Activated CD8-positive, alpha-beta memory T cell treated with anti-CD3 and anti-CD28 coated beads for 1 hour (primary cell): ENCODE measurements around the gene S100A6.
"Not testable (repeated sequence)": the region's sequence is repeated elsewhere in the genome, so short reads cannot be mapped to it uniquely, and the experiment has no call there.

ENCODE experiments used
- DNase-seq, 2 donors: peaks; one replicate each; pipeline ENCODE4 v3.0.0-alpha.2; 2020; ENCODE audit warnings: low read depth in 1 of 2; ENCODE audit errors: extremely low read depth in 1 of 2

Gene S100A6

GRCh38 chr1:153532769-153533599, 2.8 kb downstream of the S100A6 start:
- DNase-seq, result peak; percentile 50 to 66

GRCh38 chr1:153532181-153532580, 3.6 kb downstream of the S100A6 start:
- no peak for DNase-seq

DNA sequence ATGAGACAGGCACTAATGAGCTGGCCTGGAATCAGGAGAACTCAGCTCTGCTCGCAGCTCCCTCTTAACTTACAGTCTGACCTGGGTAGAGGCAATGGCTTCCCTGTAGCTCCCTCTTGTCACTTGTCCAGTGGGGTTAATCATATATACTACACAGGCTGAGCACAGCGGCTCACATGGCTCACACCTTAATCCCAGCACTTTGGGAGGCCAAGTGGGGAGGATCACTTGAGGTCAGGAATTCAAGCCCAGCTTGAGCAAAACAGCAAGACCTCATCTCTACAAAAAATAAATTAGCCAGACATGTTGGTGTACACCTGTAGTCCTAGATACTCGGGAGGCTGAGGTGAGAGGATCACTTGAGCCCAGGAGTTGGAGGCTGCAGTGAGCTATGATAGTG, 4.2 kb downstream of the S100A6 start:
- DNase-seq, result no peak

DNA sequence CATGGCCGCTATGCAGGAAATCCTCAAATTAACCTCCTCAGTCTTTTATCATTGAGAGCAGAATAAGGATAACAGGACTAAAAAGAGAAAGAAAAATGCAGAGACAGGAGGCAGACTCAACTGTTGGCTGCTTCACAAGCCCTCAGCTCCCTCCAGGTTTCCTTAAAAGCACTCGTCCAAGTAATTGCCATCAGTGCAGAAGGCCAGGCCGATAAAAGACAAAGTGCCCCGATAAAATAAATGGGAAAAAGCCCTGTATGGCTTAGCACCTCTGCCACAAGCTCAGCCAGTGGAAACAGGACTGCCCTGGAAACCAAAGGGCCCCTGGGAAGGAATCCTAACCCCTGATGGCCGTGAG, 8.1 kb downstream of the S100A6 start:
- no peak for DNase-seq

- no peak for DNase-seq
Observed at GRCh38 chr1:153527023-153527682, 8.6 kb downstream of the S100A6 start.

DNA sequence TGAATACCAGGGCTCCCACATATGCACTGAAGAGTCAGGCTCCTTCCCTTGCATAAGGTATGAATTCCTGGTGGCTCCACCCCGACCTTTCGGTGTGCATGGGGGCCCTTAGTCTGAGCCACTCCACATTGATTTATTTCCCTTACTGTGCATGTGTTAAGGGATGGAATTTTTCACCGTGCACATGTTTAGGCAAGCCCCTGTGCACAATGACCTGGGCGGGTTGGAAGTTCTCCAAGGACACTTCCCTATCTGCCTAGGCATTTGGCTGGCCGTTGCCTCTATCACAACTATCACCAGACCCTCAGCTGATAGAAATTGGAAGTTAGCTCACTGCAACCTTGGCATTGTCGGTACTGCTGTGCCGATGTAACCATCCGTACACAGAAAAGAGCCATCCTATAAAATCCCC, 9.7 kb downstream of the S100A6 start:
- DNase-seq, result no peak

DNA sequence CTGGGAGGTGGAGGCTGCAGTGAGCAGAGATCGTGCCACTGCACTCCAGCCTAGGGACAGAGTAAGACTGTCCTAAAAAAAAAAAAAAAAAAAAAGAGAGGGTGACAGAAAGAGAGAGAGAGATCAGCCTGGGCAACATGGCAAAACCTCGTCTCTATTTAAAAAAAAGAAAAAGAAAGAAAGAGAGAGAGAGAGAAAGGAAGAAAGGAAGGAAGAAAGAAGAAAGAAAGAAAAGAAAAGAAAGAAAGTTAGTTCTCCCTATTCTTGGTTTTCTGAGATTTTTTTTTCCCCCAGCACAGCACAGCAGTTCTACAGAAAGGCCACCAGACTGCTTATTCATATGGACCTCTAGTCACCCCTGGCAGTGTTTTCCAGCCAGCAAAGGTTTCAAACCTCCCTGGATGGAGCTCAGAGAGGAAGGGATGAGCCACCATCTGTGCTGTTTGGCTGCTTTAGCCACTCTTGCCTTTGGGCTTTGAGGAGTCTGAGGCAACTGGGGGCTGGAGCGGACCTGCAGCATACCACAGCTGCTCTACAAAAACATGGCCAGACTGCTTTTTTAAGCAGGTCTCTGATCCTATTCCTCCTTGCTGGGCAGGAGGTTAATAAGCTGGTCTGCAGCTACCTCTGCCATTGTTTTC, 10.6 kb downstream of the S100A6 start:
- no peak for DNase-seq

DNA sequence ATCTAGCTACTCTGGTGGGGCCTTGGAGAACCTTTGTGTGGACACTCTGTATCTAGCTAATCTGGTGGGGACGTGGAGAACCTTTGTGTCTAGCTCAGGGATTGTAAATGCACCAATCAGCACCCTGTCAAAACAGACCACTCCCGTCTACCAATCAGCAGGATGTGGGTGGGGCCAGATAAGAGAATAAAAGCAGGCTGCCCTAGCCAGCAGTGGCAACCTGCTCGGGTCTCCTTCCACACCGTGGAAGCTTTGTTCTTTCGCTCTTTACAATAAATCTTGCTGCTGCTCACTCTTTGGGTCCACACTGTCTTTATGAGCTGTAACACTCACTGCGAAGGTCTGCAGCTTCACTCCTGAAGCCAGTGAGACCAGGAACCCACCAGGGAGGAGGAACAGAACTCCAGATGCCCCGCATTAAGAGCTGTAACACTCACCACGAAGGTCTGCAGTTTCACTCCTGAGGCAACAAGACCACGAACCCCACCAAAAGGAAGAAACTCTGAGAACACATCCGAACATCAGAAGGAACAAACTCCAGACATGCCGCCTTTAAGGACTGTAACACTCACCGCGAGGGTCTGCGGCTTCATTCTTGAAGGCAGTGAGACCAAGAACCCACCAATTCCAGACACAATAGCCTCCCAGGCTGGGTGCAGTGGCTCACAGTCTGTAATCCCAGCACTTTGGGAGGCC, 13.3 kb downstream of the S100A6 start:
- DNase-seq, result not testable (repeated sequence)

GRCh38 chr1:153521808-153522207, 14.0 kb downstream of the S100A6 start:
- DNase-seq, result not testable (repeated sequence)

DNA sequence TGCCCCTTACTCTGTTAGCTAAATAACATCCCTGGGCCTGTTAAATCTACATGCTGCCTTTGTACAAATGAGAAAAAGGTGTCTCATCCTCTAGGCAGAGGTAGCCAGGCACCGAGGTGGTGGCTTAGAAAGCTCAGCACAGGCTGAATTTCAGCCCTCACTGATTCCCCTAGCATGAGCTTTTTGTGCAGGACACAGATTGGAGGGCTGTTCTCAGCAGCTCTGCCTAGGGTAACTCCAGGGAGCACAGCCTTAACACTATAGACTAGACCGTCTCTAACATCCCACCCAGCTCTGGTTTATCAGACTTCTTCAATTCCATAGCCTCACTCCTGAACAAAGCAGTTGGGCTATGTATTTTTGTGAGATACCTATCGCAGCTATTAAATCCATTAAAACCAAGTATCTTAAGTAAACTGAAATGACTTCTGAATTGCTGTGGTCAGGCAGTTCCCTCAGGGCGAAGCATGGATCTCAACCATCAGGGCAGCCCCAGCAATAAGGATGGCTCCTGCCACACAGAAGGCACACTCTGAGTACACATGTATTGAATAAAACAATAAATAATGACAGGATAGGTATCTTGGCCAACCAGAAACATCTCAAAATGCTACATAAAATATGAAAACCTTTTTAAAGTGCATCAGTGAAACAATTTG, 14.8 kb downstream of the S100A6 start:
- DNase-seq, result no peak

DNA sequence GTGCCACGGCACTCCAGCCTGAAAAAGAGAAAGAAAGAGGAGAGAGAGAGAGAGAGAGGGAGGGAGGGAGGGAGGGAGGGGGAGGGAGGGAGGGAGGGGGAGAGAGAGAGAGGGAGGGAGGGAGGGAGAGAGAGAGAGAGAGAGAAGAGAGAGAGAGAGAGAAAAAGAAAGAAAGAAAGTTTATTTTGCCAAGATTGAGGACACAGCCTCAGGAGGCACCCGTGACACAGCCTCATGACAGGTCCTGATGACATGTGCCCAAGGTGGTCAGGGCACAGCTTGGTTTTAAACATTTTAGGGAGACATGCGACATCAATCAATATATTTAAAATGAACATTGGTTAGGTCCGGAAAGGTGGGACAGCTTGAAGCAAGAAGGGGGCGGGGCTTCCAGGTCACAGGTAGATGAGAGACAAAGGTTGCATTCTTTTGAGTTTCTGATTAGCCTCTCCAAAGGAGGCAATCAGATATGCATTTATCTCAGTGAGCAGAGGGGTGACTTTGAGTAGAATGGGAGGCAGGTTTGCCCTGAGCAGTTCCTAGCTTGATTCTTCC, 15.6 kb downstream of the S100A6 start:
- not testable (repeated sequence) for DNase-seq

- DNase-seq, result no peak
Observed at GRCh38 chr1:153519242-153519641, 16.5 kb downstream of the S100A6 start.

DNA sequence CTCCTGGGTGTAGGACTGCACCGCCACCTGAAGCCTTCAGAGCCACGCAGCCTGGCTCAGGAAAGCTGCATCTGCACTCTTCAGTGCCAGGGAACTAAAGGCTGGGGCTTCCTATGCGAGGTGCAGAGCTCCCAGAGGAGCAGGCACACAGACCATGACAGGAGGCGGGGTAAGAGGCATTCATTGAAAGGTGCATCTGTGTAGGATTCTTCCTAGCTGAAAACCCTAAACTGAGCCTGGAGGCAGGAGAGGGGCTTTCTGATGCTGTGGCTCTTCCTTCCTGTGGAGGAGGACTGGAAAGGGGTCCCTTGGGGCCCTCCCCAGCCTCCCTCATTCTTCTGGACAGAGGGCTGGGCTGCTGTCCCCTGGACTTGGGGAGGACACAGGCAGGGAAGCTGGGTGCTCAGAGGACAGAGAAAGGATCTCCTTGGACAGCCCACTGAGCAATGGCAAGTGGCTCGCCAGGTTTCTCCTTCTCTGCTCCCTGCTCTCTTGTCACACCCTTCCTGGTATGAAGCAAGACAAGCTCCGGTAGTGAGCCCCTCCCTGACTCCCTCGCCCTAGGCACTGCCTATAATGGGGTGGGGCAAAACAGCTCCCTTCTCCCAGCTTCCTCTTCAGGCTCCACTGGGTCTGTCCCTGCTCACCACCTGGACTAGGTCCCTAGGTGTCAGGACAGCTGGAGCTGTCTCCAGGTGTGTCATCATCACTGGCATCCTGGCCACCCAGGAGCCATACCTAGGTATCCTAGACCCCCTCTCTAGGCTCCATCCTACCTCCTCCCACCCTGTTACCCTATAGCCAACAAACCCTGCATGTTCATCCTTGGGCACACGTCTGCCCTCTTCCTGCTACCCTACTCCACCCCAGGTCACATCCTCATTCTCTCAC, 20.0 kb downstream of the S100A6 start:
- no peak for DNase-seq

DNA sequence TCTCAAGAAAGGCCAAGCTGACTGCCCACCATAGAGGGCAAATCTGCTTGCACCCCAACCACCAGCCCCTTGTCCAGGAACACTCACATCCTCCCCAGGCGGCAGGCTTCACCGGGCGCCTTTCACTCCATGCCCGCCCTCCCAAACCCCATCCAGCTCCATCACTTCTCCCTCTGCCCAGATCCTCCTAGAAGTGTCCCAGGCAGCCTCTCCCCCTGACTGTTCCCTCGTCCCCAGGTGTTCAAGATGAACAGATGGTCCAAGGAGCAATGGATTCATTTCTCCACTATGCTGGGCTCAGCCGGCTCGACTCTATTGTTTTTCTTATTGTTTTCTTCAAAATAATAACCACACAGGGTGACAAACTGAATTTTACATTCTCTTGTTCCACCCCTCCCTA, 22.1 kb downstream of the S100A6 start:
- no peak for DNase-seq

GRCh38 chr1:153513023-153513422, 22.8 kb downstream of the S100A6 start:
- DNase-seq, result no peak

DNA sequence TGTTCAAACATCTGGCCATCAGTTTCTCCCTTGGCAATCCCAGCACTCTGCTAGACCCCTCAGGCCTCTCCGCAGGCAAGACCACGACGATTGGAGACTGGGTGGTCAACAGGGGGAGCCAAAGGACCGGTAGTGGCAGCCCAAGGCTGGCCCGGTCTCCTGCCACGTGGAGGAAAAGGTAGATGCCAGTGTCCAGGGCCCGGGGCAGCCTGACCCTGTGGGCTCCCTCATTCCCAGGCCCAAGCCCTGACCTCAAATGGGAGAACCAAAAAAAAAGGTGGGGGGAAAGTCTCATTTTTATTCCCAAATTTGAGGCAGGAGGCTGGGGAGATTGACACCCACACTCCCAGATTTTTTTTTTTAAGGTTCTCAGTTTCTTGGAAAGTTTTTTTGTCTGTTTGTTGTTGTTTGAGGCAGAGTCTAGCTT, 24.8 kb downstream of the S100A6 start:
- peak; percentile 51 to 65 for DNase-seq

- DNase-seq, result peak; percentile 28 to 41
Observed at GRCh38 chr1:153509729-153510354, 25.9 kb downstream of the S100A6 start.

DNA sequence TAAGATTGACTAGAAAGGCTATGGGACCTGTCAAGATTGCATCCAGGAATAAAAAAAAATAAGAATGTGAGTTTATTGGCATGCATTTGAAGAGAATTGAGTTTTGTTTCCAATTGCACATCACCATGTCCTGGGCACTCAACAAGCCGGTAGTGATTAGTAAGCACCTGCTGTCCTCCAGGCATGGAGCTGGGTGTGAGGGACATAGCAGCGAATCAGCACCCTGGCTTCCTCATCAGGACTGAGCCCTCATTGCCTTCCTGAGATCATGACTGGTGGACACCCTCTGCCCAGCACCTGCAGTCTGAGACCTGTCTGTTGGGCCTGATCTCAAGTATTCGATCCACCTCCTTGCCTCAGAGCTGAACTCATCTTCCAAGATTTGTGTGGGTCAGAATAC, 26.8 kb downstream of the S100A6 start:
- no peak for DNase-seq
